Fibroblast of skin of abdomen (primary cell): ENCODE measurements around the gene ASB15. TPM values are rescaled to one million over a fixed set of nuclear protein-coding genes. Genes with fewer than 3 reads are reported as not detected.
"Not testable (repeated sequence)": the region's sequence is repeated elsewhere in the genome, so short reads cannot be mapped to it uniquely, and the experiment has no call there.

Source experiments
- DNase-seq: peaks from one replicate; pipeline ENCODE4 v3.0.0-alpha.2; 2013
- polyA plus RNA-seq, 2 experiments: library from polyadenylated mRNA; unstranded; fragments of 120-200 nt; gene quantifications; one replicate each; pipeline ENCODE4 v1.2.1, GENCODE V29; 2013; ENCODE audit not compliant: insufficient read length in 2 of 2

ASB15 gene
- polyA plus RNA-seq (2013, experiment 1 of 2; ENCODE audit: insufficient read length), result not detected
- polyA plus RNA-seq (2013, experiment 2 of 2; ENCODE audit: insufficient read length), result not detected

DNA sequence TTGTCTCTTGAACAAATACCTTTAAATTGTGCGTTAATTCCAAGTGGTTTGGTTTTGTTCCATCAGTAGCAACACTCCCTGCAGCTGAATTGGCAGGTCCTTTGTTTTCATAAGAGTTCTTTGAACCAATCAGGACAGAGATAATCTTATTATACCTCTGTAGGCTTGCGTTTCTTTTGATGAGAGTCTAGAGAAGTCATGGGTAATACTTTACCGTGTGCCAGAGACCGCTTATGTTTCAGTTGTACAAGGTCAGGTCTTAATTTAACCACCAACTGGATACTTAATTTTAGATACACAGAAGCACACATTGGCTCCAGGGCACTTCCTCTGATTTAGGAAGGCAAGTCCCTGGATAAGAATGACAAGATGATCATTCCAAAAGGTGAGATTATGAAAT is at the start of gene ASB15:
TSS of gene ASB15 (plus strand) at position 292 of the 400 bp plus-strand sequence. CDS start 12,682 bp downstream, outside the sequence.
- DNase-seq, result no peak

DNA sequence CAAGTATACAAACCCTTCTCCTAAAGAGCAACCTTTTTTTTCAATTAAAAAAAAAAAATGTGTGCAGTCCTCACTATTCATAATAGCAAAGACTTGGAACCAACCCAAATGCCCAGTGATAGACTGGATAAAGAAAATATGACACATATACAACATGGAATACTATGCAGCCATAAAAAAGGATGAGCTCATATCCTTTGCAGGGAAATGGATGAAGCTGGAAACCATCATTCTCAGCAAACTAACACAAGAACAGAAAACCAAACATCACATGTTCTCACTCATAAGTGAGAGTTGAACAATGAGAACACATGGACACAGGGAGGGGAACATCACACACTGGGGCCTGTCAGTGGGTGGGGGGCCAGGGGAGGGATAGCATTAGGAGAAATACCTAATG is 49.5 kb upstream of the ASB15 start:
- not testable (repeated sequence) for DNase-seq

DNA sequence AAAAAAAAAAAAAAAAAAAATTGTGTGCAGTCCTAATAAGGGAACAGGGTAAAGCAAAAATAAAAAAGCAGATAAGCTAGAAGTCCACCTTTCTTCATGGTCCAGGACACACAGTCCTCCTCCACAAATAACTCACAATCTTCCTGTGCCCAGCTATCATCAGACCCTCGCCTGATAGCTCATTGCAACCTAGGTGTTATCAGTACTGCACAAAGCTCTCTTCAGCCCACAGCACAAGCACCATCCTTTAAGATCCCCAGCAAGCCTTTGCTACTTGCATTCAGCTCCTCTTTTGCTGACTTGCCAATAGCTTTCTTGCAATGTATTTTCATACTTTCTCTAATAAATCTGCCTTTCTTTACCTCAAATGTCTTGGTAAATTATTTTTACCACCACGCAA is 49.0 kb upstream of the ASB15 start:
- no peak for DNase-seq

DNA sequence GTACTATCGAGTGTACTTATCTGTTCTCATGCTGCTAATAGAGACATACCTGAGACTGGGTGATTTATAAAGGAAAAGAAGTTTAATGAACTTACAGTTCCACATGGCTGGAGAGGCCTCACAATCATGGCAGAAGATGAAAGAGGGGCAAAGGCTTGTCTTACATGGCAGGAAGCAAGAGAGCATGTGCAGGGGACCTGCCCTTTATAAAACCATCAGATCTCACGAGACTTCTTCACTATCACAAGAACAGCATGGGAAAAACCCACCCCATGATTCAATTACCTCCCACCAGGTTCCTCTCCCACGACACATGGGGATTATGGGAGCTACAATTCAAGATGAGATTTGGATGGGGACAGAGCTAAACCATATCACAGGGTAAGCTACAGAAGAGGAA is 48.5 kb upstream of the ASB15 start:
- no peak for DNase-seq

DNA sequence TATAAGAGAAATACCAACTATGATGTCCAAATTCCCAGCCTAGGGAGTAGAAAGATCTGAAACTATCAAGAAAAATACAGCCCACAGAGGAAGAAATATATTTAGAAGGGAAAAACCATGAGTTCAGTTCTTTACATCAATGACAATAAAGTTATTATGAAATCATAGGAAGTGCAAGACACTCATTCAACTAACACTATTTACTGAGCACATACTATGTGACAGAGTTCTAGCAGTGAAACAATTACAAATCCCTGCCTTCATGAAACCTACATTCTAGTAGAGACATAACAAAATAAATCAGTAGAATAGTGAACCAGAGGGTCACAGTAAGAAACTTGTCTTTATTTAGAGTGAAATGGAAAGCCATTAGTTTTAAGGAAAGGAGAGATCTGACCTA is 46.1 kb upstream of the ASB15 start:
- DNase-seq, result no peak

DNA sequence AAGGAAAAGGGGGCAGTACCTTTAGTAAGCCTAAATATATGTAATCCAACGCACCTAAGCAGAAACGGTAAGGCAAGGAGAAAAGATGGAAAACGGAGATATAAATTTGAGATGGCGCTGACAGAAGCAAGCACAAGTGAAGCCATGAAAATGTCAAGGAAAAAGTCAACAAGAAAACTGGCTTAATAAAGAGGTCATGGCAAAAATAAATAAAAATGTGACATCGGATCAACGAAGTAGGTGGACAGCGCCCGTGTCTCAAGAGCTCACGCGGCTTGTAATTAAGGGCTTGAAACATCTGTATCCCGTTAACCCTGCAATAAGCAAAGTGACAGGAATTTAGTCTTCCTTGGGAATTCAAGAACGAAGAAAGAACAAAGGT is 44.6 kb upstream of the ASB15 start:
- DNase-seq, result no peak

DNA sequence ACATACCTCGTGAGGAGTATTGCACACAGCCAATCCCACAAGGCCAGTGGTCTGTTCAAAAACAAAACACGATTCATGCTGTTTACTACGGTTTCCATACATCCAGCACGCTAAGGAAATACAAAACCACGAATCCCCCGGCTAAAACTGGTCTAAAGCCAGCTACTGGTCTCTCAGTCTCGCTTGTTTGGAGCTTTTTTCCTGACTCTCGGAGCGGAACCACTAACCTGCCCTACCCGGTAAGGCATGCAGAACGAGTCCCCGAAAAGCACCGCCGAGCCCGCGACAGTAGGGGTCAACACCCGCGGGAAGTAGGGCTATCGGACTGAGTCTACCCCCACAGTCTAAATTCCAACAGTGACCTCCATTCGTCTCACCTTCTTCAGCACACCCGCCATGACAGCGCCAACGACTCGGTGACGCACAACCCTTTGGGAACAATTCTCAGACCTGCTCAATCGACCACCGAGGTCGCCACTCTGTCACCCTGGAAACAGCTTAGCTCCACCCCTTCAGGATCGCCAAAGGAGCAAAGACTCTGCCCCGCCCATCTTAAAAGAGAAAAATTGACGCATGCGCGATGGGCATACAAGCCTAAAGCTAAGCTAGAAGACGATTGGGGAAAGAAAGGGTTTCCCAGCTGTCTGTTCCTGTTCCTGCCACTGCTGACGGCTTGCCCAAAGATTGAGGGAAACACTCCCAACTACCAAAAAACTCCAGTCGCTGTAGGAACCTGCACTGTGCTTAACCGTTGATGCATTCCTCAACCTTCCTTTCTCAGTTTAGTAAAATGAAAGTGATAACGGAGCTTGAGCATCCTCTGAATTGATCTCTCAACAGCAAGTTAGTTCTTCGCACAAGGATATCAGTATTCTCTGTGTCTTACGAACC is 44.0 kb upstream of the ASB15 start, which contains the start of gene NDUFA5:
TSS of gene NDUFA5 (minus strand) at position 421 of the 891 bp plus-strand sequence. CDS start at position 398, 23 bp downstream.
- DNase-seq, result peak; percentile 99

DNA sequence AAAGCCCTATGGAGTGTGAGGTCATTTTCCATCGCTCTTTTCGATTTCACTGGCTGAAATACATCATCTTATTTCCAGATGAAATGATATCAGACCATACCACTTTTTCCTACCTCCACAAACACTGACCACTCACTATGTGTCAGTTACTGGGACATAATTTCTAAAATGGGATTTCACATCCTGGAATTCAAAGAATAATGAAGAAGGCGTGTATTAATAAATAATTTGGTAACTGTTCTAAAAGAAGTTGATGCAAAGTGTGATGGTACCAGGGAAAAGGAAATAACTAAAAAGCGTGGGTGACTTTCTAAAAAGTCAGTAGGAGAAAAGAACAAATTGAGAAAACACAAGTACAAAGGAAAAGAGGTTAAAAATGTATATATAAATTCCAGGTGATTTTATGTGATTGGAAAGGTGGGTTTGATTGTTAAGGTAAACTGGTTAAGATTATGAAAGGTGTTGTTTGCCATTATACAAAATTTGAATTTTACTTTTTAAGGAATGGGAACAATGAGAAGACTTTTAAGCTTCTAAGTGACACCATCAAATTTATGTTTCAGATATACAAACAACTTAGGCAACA is 43.2 kb upstream of the ASB15 start:
- no peak for DNase-seq

DNA sequence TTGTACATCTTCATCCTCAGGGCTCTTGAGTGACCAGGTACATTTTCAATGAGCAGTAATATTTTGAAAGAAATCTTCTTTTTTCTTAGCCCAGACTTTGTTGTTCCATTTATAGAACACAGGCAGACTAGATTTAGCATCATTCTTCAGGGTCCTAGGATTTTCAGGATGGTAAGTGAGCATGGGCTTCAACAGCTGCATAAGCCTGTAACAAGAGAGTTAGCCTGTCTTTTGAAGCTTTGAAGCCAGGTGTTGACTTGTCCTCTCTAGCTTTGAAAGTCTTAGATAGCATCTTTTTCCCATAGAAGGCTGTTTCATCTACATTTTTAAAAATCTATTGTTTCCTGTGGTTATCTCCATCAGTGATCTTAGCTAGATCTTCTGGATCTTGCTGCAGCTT is 39.5 kb upstream of the ASB15 start:
- DNase-seq, result no peak

DNA sequence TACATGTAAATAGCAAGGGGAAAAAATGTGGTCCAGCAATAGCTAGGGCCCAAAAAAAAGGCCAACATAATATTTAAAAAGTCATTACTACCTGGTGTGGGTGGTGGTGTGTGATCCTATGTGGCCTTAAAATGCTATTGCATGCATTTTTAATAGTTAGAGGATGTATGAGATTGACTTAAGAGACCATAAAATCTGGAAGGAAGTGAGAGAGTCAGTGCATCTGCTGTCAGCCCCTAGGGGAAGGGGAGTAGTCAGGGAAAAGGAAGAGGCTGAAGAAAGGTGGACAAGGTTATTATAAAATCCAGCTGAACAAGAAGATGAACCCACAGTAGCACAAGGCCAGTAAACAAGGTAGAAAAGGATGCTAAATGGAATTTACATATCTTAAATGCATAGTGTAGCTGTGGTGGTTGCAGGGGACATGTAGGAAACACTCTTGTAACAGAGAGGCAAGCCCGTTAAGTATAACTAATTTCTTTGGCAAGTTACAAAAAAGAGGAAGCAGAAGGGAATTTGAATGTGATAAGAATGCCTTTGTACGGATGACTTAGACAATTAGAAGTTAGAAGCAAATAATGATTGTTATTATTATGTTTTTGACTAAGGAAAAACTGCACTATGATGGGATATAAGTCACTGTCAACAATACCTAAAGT is 32.1 kb upstream of the ASB15 start:
- DNase-seq, result no peak

DNA sequence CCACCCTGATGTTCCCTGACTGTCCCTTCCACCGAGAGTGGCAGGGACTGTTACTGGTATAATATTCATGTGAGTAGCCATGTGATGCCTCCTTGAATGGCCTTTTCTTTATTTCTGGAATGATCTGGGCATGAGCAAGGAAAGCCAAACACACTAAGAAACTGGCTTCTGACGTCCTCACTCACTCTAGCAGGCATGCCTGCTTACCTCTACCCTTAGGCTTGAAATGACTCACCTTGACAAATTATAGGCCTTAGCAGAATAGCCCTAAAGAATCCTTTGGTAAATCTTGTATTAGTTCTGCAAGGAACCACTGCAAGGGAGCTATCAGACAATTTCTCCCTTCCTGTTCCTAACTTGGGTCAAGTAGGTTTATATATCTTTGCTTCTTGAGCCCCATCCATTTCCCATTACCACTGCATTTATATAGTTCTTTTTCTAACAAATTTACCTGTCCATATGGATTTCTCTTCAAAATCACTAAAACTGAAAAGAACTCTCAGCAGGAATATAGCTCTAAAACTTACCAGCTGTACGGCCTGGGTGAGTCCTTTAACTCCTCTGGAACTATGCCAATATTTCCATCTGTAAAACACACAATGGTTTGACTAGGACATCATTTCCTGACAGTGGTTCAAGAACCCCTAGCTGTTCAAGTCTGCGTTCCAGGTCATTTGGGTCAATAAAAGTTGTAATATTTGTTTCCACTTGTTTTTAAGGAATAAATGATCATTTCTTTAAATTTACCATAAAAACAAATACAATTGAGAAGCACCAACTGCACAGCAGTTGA is 31.0 kb upstream of the ASB15 start:
- no peak for DNase-seq

DNA sequence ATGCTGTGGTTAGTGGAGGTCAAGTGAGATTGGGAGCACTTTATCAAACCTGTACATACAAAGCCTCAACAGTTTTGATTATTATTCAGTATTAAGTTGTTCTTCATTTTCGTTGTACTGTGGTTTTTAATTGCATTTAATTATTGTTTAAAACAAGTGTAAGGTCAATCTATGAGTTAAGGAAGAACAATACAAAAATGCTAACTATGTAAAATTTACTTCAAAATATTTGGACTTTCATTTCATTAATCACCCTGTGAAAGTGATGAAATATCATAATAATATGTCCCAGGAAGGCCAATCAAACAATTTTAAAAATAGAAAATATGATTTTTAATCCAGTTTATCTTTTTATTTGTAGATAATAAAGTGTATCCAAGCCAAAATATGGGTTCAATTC is 30.4 kb upstream of the ASB15 start:
- no peak for DNase-seq

DNA sequence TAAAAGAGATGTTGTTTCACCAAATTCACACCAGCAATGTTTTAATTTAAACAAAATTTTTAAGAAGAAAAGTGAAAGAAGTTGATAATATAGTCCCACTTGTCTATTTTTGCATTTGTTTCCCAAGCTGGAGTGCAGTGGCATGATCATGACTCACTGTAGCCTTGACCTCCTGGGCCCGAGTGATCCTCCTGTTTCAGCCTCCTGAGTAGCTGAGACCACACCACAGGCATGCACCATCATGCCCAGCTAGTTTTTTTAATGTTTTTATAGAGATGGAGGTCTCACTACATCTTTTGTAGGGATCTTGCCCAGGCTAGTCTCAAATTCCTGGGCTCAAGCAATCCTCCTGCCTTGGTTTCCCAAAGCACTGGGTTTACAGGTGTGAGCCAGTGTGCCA is 29.9 kb upstream of the ASB15 start:
- no peak for DNase-seq

DNA sequence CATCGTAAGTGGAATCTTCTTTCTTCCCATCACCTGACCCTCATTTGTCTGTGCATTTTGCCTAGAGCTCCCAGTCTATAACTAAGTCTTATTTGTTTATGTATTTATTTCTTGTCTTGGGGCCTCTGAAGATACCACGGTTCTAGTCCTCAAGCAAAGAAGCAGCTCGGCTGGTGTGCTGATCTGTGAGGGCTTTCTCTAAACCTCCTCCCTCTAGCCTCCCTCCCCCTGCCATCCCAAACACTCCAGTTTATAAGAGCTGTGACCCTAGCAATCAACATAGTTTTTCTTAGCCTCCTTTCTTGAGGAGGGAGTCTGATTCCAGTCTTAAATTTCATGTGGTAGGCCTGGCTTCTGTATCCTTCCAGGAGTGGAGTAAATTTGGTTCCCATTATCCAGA is 28.3 kb upstream of the ASB15 start:
- DNase-seq, result no peak

DNA sequence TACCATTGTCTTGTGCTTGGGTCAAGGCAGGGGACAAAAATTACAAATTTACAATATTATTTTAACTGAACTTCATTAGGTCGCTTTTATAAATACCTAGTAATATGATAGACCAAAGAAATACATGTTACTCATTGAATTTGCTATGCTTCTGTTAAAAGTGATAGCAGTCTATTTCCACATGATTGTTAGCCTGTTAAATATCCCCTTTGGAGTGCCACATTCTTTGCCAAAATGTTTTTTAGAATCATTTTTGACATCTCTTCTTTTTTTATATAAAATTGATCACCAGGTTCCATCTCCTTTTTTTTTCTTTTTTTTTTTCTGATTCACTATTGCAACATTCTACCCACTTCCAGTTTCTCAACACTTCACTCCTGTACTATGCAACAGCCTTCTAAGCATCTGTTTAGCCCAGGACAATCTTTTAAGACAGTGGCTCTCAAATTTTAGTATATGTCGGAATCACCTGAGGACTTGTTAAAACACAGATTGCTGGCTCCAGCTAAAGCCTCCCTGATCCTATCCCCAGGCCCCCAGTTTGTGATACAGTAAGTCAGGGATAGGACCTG is 27.6 kb upstream of the ASB15 start:
- DNase-seq, result no peak

DNA sequence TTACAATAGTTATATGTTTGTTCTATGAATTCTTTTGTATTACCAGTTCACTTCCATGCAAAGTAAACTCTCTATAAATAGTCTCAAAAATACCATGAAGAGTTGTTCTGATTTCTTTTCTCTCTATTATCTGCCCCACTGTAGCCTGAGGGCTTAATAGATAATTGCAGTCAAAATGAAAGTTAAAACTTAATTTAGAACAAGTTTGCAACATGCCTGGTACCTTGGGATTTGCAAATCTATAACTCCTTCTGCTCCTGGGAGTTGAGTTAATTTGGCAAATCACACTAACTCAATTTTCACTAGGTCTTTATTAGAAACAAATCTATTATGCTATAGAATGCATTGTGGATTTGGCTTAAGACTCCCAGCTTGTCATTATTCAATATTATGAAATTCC is 22.2 kb upstream of the ASB15 start:
- DNase-seq, result no peak

DNA sequence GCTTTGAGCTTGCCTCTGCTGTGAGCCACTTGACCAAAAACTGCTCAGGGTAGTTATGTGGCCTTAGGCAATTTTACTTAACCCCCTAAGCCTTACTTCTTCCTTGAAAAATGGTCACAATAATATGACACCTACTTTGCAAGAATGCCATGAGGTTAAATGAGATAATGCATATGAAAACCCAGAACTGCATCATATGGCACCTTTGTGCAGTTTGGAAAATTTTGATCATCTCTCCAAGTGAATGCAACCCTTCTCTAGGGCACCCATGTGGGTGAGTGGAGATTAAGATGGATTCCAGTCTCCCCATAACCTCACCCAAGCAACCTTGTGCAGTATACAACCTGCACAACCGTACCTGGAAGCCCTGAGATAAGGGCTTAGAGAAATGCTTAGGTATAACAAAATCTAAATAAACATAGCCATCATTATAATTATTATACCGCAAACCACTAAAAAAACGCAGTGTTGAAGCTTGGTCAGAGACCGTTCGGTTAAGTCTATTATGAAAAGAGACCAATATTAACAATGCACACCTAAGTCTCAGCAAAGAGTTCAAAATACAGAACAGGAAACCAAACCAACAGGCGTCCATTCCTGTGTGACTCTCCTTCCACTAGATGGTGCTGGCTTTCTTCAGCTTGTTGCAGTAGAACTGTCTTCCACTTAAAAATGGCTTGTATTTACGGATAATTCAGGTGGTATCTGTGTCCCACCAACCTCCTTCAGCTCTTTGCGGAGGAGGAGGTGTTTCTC is 21.0 kb upstream of the ASB15 start:
- DNase-seq, result peak; percentile 25

DNA sequence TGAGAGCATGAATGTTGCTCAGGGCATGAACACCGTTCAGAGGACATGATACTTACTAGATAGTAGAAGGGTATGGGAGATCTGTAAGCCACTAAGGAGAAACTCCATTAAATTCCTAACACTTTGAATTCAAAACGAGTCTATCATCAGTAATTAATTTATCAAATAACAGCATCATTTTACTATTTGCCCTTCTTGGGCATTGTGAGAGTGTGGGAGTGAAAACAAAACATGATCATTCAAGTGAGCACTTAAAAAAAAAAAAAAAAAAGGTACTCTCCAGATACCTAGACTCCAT is 20.5 kb upstream of the ASB15 start:
- DNase-seq, result no peak

DNA sequence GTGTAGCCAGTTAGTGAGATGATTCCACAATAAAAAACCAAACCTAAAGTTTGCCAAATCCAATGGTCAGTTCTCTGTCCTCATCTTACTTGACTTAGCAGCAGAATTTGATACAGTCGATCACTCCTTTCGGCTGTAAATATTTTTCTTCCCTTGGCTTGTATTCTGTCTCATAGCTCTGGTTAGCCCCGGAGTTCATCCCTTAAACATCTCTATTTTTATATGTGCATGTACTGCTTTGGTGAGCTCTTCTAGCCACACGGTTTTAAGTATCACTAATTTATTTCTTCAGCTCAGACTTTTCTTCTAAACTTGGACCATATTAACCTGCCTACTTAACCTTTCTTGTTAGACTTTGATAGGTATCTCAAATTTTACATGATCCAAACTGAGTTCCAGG is 17.8 kb upstream of the ASB15 start:
- DNase-seq, result no peak

DNA sequence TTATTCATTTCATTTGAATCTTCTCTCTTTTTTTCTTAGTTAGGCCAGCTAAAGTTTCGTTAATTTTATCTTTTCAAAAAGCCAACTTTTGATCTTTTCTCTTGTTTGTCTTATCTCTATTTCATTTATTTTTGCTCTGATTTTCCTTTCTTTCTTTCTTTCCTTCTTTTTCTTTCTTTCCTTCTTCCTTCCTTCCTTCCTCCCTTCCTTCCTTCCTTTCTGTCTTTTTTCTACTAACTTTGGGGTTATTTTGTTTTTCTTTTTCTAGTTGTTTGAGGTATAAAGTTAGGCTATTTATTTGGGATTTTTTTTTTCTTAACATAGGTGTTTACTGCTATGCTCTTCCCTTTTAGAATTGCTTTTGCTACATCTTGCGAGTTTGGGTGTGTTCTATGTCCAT is 13.2 kb upstream of the ASB15 start:
- no peak for DNase-seq

DNA sequence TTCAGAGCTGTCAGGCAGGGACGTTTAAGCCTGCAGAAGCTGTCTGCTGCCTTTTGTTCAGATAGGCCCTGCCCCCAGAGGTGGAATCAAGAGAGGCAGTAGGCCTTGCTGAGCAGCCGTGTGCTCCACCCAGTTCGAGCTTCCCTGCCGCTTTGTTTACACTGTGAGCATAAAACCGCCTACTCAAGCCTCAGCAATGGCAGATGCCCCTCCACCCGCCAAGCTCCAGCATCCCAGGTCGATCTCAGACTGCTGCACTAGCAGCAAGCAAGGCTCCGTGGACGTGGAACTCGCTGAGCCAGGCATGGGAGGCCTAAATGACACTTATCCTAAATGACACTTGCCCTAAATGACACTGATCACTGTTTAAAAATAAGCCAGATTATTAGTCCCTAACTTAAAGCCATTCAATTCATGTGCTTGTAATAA is 6.8 kb upstream of the ASB15 start:
- no peak for DNase-seq

DNA sequence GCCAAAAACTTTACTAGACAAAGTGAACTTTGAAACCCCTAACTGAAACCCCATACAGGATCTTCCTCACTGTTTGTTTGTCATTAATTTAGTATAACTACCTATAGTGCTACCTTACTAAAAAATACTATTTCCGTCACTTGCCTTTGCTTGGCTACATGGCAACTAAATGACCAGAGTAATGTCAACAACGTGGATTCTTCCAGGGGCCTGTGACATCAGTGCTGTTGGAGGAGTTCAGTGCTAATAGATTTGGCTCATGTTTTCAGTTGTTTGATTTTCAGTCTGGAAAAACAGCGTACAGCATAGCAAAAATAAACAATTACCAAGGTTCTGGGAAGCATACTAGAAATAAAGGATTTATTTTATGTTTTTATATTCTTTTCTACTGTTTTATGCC is 3.0 kb upstream of the ASB15 start:
- DNase-seq, result no peak
